ENCODE results near the gene PIGK. TPM values are rescaled to one million over a fixed set of nuclear protein-coding genes. Genes with fewer than 3 reads are reported as not detected.
"Not testable (repeated sequence)": the region's sequence is repeated elsewhere in the genome, so short reads cannot be mapped to it uniquely, and the experiment has no call there.

Gene PIGK
- total and polyA plus RNA-seq, 2 of the 4 experiments (the other 2 are of a cell fraction) = 15.6 to 21.2 TPM

DNA sequence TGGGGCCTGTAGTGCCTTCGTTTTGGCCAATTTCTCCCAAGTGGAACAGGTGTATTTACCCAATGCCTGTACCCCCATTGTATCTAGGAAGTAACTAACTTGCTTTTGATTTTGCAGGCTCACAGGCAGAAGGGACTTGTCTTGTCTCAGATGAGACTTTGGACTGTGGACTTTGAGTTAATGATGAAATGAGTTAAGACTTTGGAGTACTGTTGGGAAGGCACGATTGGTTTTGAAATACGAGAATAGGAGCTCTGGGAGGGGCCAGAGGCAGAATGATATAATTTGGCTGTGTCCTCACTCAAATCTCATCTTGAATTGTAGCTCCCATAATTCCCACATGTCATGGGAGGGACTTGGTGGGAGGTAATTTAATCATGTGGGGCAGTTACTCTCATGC, 59.5 kb downstream of the PIGK start:
- H2BK20ac ChIP-seq (ENCODE audit: low read depth, low read length); H3K79me1 ChIP-seq (ENCODE audit: low read depth in 1 of 2, low read length in 2 of 2); ATAC-seq (ENCODE audit: low read depth); H3K36me3 ChIP-seq (ENCODE audit: control insufficient read depth, insufficient read depth, low read length); H3K9me3 ChIP-seq (ENCODE audit: control insufficient read depth, insufficient read depth, low read length); POLR2A ChIA-PET (ENCODE audit: unreplicated experiment); H3K23ac ChIP-seq (ENCODE audit: low read depth, low read length); DNase-seq; H3K4me2 ChIP-seq (ENCODE audit: low read depth, low read length); H2BK5ac ChIP-seq (ENCODE audit: low read depth, low read length, poor library complexity, severe bottlenecking); H2AK5ac ChIP-seq (ENCODE audit: low read depth, low read length); H3K9me1 ChIP-seq (ENCODE audit: insufficient read depth, low read length); H4K20me1 ChIP-seq (ENCODE audit: insufficient read depth, low read length); H3K27ac ChIP-seq (ENCODE audit: insufficient read depth, low read length); H3K4me3 ChIP-seq (ENCODE audit: insufficient read depth, low read depth, low read length); H4K8ac ChIP-seq (ENCODE audit: low read depth in 2 of 2, low read length in 2 of 2); H3K18ac ChIP-seq (ENCODE audit: low read depth, low read length); H3K56ac ChIP-seq (ENCODE audit: extremely low read depth, insufficient read depth, low read length); H4K5ac ChIP-seq (ENCODE audit: low read depth, low read length); H2BK15ac ChIP-seq (ENCODE audit: low read depth, low read length); H3K9ac ChIP-seq (ENCODE audit: low read depth, low read length); dilution Hi-C loops (cut with HindIII; ENCODE audit: low sequenced_read_pairs, unreplicated experiment); H3K14ac ChIP-seq (replicated peaks; ENCODE audit: low read depth, low read length); H3K4me1 ChIP-seq (ENCODE audit: control insufficient read depth, insufficient read depth, low read length); H3K27me3 ChIP-seq (ENCODE audit: control insufficient read depth, insufficient read depth, low read length); CTCF ChIA-PET; H4K91ac ChIP-seq (ENCODE audit: insufficient read depth, low read depth, low read length); H2BK120ac ChIP-seq (ENCODE audit: low read depth, low read length); BruUV-seq (replicated peaks); H2AK9ac ChIP-seq (replicated peaks; ENCODE audit: low read depth, low read length, poor library complexity); H3K4ac ChIP-seq (ENCODE audit: low read depth, low read length); H2AFZ ChIP-seq (replicated peaks; ENCODE audit: low read length, poor library complexity): not testable (repeated sequence)
- intact Hi-C loops (cut with micrococcal nuclease) (loop anchor here (5.0 kb wide), 1 partner anchor 38 kb away; no protein-coding TSS in a partner anchor), in situ Hi-C loops (cut with MboI; ENCODE audit: low sequenced_read_pairs) (loop anchor here (10.0 kb wide), 1 partner anchor 525 kb away; the partner anchor contains the start of gene ZZZ3)
- WGBS, 2 experiments (ENCODE audit: extremely low coverage in 2 of 2, insufficient read length in 1 of 2) = no CpG with 5 or more reads among the region's 3 CpGs

Measured in IMR-90 (cell line).